HG03175 (cell line): ENCODE data around the gene KCNMA1.

Experiments
- ATAC-seq: cut with Tn5 transposase; IDR thresholded peaks from one replicate; pipeline ENCODE4 v1.9.1; 2021; ENCODE audit warnings: mild to moderate bottlenecking, moderate library complexity; ENCODE audit not compliant: unreplicated experiment

KCNMA1 gene

GRCh38 chr10:77075926-77076325 is 561.7 kb downstream of the KCNMA1 start:
- ATAC-seq: no peak

DNA sequence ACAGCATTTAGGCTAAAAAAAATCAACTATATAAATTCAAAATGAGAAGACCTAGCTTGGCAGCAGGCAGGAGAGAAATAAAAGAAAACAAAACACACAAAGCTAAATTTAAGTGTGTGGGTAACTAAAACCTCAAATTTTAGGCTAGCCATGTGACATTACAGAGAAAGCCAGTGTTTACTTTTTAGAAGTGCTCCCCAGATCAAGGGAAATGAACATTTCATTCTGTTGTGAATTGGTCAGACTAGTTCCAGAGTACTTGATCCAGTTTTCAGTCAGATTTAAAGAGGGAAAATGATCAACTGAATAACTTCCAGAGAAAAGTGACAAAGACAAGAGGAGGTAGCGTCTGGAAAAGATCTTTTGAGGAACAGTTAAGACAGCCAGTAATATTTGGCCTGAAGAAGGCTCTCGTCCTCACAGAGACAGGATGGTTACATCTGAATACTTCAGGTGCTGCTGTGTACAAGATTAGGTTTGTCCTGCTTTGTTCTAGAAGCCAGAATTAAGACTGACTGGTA is 563.4 kb downstream of the KCNMA1 start:
- ATAC-seq: no peak

DNA sequence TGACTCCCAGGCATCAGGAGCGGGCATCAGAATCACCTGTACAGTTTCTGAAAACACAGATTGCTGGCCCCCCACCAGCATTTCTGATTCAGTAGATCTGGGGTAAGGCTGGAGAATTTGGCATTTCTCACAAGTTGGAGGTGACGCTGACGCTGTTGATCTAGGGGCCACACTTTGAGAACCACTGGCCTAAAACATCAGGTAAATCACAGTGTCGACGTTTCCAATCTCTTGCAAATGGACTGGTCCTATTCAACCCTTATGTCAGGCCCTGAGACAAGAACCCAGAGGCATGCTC is 564.0 kb downstream of the KCNMA1 start:
- ATAC-seq: no peak

DNA sequence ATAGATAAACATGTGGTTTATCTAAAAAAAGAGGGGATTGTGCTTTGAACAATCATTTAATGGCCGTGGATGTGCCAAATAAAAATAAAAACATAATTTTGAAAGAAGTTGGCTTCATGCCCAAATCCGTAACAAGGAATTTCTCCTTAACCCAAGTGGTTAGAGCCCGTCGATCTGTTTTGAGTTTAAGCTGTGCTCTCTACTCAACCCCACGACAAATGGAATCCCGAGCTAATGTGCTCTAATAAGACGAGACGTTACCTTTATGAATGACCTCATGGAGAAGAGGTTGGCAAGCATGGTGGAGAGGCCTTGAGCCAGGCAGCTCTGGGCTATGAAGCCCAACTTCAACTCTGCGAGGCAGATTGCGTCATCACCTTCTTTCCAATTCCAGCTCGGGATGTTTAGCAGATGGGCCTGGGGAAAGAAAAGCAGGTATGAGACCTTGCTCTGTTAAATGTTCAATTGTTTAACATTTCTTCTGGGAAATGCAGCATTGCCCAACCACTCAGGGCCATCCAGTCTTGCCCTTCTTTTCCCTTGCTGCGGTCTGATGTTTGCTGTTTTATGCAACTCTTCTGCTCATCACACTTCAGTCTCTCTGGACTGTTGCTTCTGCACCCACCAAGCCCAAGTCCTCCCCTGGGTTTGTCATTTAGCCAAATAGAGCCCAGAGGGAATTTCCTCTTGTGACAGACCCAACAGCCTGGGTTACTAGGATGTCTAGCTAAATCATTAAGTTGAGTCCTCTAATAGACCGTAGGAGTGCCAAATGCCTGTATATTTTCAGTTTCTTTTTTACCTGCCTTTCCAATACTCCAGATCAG is 564.6 kb downstream of the KCNMA1 start:
- no peak for ATAC-seq

- no peak for ATAC-seq
Measured at GRCh38 chr10:77072361-77072835, 565.2 kb downstream of the KCNMA1 start.

DNA sequence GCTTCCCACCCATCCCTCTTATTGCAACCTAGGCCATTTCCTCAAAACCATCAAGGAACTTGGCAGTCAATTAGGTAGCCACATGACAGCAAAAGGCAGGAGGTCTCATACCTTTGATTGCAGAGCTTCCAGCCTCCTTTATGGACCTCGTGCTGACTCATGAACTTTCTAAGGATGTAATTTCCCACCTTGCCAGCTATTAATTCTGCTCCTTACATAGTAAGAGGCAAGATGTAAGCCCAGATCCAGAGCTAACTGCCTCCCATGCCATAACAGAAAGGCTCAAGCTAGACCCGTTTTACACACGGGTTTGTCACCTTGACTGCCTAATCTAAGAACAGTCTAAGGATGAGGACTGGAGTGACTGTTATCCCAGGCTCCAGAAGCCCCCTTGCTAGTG is 565.7 kb downstream of the KCNMA1 start:
- ATAC-seq: no peak

DNA sequence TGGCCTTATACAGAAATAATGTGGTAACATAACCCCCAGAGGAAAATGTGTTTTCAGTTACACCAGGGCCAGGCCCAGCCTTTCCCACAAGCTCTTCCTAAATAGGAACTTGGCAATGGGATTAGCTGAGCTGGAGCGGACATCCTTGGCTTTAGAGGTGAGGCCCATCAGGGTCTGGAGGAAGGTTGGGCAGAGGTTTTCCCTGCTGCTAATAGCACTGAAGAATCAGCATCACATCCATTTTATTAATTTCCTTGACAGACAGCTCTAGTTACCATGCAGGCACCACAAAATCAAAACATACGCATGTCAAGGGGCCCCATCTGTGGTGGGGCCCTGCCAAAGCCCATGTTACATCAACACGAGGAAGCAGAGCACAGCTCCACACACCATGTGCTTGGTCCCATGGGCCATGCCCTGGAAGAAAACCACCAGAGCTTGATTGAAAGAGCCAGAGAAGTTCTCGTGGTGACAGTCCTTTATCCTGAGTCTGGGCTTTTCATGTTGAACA is 566.6 kb downstream of the KCNMA1 start:
- no peak for ATAC-seq

DNA sequence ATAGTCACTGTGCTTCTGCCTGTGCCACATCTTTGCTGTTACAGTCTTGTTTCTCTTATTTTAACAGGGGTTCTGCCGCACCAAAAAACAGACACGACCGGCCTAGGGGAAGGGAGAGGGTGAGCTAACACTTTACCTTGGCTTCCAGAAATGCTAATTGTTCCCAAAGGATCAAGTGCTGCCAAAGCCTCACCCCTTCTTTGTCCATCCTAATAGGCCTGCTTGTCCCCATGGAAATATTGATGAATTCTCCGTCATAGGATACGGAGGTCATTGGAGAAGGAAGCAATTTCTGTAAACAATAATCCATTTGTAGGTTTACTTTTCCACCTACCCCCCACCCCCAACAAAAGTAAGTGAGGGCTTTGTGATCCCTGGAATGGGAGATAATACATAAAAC is 567.3 kb downstream of the KCNMA1 start:
- ATAC-seq: no peak

- ATAC-seq: no peak
Measured at GRCh38 chr10:77068969-77069368, 568.6 kb downstream of the KCNMA1 start.

GRCh38 chr10:77068272-77068671 is 569.3 kb downstream of the KCNMA1 start:
- no peak for ATAC-seq

- no peak for ATAC-seq
Measured at GRCh38 chr10:77062381-77062780, 575.2 kb downstream of the KCNMA1 start.

DNA sequence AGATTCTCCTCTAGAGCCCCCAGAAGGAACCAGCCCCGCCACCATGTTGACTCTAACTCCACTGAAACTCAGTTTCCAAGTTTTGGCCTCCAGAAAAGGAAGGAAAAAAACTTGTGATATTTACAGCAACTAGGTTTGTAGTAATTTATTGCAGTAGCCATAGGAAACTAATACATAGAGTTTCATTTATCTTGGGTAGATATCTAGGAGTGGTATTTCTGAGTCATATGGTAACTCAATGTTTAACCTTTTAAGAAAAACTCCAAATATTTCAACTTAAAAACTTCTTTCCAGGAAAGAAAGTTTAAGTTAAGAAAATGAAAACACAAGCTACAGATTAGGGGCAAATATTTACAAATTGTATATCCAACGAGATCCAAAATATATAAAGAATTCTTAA is 576.7 kb downstream of the KCNMA1 start:
- ATAC-seq: no peak

DNA sequence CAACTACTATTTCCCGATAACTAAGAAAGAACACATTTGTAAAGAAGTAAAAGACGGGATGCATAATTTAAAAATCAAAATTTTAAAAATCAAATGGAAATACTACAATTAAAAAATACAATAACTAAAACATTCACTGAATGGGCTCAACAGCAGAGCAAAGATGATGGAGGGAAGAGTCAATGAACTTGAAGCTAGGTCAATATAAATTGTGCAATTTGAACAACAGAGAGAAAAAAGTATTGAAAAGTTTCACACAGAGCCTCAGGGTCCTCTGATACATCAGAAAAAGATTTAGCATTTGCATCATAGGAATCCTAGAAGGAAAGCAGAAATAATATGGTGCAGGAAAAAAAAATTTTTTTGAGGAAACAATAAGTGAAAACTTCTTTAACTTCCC is 581.0 kb downstream of the KCNMA1 start:
- ATAC-seq: no peak

GRCh38 chr10:77052593-77052992 is 585.0 kb downstream of the KCNMA1 start:
- no peak for ATAC-seq

DNA sequence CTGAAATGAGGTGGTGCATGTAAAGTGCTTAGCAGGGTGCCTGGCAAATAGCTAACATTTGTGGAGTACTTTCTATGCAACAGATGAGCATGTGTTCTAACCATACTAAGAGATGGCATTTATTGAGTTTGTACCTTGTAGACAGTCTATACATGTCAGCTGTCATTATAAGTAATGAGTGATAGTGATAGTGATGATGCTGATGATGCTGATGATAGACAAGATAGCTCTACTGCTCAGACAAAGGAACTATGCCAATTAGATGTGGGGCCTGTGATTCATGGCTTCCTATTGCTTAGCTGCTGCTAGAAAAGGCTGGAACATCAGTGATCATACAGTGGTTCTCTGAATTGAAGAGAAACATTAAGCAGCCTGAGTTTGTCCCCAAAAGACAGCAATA is 585.8 kb downstream of the KCNMA1 start:
- ATAC-seq: no peak

DNA sequence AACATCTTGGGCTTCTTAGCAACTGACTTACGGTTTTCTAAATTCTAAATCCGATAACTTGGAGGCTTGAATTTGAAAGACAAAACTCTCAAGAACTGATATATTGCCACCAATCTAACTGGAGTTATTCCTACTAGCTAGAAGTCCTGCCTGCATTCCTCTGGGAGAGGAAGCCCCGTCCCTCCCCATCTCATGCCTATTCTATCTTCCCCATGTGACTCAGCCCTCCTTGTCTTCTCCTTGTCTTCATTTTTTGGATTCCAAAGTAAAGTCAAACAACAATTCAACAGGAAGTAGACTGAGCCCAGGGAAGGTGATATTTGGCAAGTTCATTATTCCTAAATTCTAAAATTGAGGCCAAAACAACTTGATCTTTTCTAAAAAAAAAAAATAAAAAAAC is 587.7 kb downstream of the KCNMA1 start:
- ATAC-seq: no peak

- no peak for ATAC-seq
Measured at GRCh38 chr10:77049146-77049545, 588.5 kb downstream of the KCNMA1 start.

DNA sequence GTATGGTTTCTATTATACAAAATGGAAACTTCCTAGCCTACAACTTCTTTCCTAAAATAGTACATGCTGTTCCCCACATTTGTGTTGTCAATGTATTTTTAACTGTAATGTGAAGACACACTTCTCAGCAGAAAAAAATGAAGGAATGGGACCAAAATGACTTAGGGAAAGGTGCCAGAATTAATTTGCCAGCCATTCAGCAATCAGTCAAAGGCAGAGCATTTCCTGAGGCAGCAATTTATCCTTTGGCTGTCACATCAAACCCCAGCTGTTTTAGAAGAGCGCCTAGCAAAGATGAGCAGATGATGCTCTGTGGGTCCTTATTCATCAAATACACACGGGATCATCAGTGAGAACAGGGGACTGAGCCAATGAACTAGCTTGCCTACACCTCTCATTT is 592.5 kb downstream of the KCNMA1 start:
- no peak for ATAC-seq

DNA sequence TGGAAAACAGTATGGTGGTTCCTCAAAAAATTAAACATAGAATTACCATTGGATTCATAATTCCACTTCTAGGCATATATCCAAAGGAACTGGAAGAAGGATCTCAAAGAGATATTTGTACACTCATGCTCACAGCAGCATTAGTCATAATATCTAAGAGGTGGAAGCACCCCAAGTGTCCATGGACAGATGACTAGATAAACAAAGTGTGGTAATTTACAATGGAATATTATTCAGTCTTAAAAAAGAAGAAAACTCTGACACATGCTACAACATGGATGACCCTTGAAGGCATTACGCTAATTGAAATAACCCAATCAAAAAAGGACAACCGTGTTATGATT is 594.2 kb downstream of the KCNMA1 start:
- ATAC-seq: no peak

DNA sequence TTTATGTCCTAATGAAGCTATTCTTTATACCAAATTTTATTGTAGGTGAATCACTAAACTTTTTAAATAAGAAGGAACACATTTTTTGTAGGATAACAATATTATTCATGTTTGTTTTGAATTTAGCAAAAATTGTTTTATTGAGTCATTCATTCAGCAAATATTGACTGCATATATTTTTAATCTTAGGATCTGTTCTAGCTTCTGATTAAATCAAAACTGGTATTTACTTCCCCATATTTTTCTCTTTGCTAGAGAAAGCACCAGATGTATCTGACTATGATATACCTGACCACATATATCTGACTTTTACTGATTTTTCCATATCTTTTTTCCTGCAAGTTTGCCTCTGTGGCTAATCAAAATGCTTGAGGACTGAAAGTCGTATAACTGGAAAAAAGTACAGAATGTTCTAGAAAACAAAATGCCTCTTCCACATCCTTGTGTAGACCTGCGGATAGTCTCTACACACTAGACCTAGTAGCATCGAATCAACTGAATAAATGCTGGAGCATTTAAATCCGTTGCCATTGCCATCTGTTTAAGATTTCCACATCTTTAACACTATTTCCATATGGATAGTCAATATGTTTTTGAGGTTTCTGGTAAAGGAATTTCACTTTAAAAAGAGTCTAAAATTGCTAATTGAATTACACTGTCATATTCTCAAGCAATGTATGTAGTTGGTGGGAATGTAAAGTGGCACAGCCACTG is 594.7 kb downstream of the KCNMA1 start:
- no peak for ATAC-seq

DNA sequence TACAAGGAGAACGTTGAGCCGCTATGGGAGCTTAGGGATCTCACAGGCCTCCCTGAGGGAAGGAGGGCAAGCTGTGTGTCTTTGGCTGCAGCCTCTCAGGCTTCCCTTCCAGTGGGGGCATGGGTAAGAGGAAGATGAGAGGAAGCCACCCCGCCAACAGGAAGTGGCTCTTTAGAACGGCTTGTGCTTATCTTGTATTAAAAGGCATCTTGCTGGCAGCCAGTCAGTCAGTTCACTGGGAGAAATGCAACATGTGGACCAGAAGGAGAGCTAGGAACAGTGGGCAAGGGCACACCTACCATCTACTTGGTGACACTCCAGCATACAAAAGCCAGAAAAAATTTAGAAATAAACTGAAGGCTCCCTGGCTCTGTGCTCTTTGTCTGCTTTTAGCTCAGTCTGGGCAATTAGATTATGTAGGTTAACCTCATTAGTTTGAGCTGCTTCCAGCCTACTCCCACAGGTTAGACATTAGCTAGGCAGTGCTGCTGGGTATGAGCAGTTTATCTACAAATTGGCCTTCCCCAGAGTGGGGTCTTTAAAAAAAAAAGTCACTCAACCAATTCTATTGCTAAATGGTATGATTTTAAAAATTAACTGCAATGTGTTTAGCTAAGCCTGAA is 595.9 kb downstream of the KCNMA1 start:
- ATAC-seq: no peak

- no peak for ATAC-seq
Measured at GRCh38 chr10:77038407-77038806, 599.2 kb downstream of the KCNMA1 start.
